ENCODE results near the gene FAM219B. TPM values are rescaled to one million over a fixed set of nuclear protein-coding genes. Genes with fewer than 3 reads are reported as not detected.
A peak's percentile ranks its signal among the peaks of the same experiment; 100 is the strongest.
"Not testable (repeated sequence)": the region's sequence is repeated elsewhere in the genome, so short reads cannot be mapped to it uniquely, and the experiment has no call there.

Gene FAM219B
- total and polyA plus RNA-seq, 4 donors, result 67.0 to 105 (median 77.6) TPM

GRCh38 chr15:74935193-74935592 is 28.5 kb upstream of the FAM219B start:
- Histone ChIP-seq H3K36me3 (ENCODE audit: control insufficient read depth, insufficient read depth, low read length) (peaks cover 12% of the 10 kb centered on the region), H3K4me1 (ENCODE audit: control insufficient read depth, insufficient read depth, low read length) (peaks cover 11% of the 10 kb centered on the region)
- not testable (repeated sequence) for H3K27me3 ChIP-seq (ENCODE audit: control insufficient read depth, insufficient read depth, low read length); H3K9me3 ChIP-seq (ENCODE audit: control insufficient read depth, insufficient read depth, low read length); DNase-seq (ENCODE audit: low read depth in 4 of 6, low spot score in 6 of 6); H3K4me3 ChIP-seq (ENCODE audit: low read depth, low read length); H3K27ac ChIP-seq (ENCODE audit: low read depth, low read length)
- no CpG with 5 or more reads among the region's 3 CpGs for WGBS (ENCODE audit: insufficient coverage)

- no peak overlapping the region for H3K27ac ChIP-seq (ENCODE audit: low read depth, low read length)
- H3K27me3 ChIP-seq (ENCODE audit: control insufficient read depth, insufficient read depth, low read length), result no peaks in the 10 kb centered on the region
- no peak for DNase-seq (ENCODE audit: low read depth in 4 of 6, low spot score in 6 of 6)
- H3K36me3 ChIP-seq (ENCODE audit: control insufficient read depth, insufficient read depth, low read length), result peaks cover 23% of the 10 kb centered on the region
- no peaks in the 10 kb centered on the region for H3K9me3 ChIP-seq (ENCODE audit: control insufficient read depth, insufficient read depth, low read length)
- H3K4me3 ChIP-seq (ENCODE audit: low read depth, low read length), result no peak overlapping the region
- WGBS (ENCODE audit: insufficient coverage), result no CpG with 5 or more reads among the region's 2 CpGs
- H3K4me1 ChIP-seq (ENCODE audit: control insufficient read depth, insufficient read depth, low read length), result peaks cover 10% of the 10 kb centered on the region
These were observed 26.9 kb upstream of the FAM219B start for GRCh38 chr15:74933573-74933972.

- Histone ChIP-seq H3K36me3 (ENCODE audit: control insufficient read depth, insufficient read depth, low read length) (peaks cover 44% of the 10 kb centered on the region), H3K27ac (ENCODE audit: low read depth, low read length) (no peak overlapping the region), H3K9me3 (ENCODE audit: control insufficient read depth, insufficient read depth, low read length) (no peaks in the 10 kb centered on the region), H3K4me1 (ENCODE audit: control insufficient read depth, insufficient read depth, low read length) (no peaks in the 10 kb centered on the region), H3K4me3 (ENCODE audit: low read depth, low read length) (no peak overlapping the region), H3K27me3 (ENCODE audit: control insufficient read depth, insufficient read depth, low read length) (no peaks in the 10 kb centered on the region)
- no peak for DNase-seq (ENCODE audit: low read depth in 4 of 6, low spot score in 6 of 6)
- 97% methylated on average over 3 of the region's 5 CpGs for WGBS (ENCODE audit: insufficient coverage)
These were observed 22.1 kb upstream of the FAM219B start for GRCh38 chr15:74928771-74929198.

GRCh38 chr15:74924525-74924924 is 17.9 kb upstream of the FAM219B start:
- Histone ChIP-seq H3K36me3 (ENCODE audit: control insufficient read depth, insufficient read depth, low read length) (peaks cover 56% of the 10 kb centered on the region), H3K27me3 (ENCODE audit: control insufficient read depth, insufficient read depth, low read length) (no peaks in the 10 kb centered on the region), H3K4me1 (ENCODE audit: control insufficient read depth, insufficient read depth, low read length) (no peaks in the 10 kb centered on the region), H3K4me3 (ENCODE audit: low read depth, low read length) (no peak overlapping the region), H3K27ac (ENCODE audit: low read depth, low read length) (no peak overlapping the region), H3K9me3 (ENCODE audit: control insufficient read depth, insufficient read depth, low read length) (no peaks in the 10 kb centered on the region)
- WGBS (ENCODE audit: insufficient coverage), result no CpG with 5 or more reads among the region's 3 CpGs
- no peak for DNase-seq (ENCODE audit: low read depth in 4 of 6, low spot score in 6 of 6)

- no peaks in the 10 kb centered on the region for H3K4me1 ChIP-seq (ENCODE audit: control insufficient read depth, insufficient read depth, low read length)
- no peaks in the 10 kb centered on the region for H3K9me3 ChIP-seq (ENCODE audit: control insufficient read depth, insufficient read depth, low read length)
- no peak overlapping the region for H3K27ac ChIP-seq (ENCODE audit: low read depth, low read length)
- 85% methylated on average over 7 of the region's 8 CpGs for WGBS (ENCODE audit: insufficient coverage)
- no peaks in the 10 kb centered on the region for H3K27me3 ChIP-seq (ENCODE audit: control insufficient read depth, insufficient read depth, low read length)
- DNase-seq (ENCODE audit: low read depth in 4 of 6, low spot score in 6 of 6), result no peak
- peaks cover 67% of the 10 kb centered on the region for H3K36me3 ChIP-seq (ENCODE audit: control insufficient read depth, insufficient read depth, low read length)
- H3K4me3 ChIP-seq (ENCODE audit: low read depth, low read length), result no peak overlapping the region
These were observed 13.8 kb upstream of the FAM219B start for GRCh38 chr15:74920456-74920855.

- H3K27ac ChIP-seq (ENCODE audit: low read depth, low read length), result no peak overlapping the region
- 100% methylated on average over 5 of the region's 6 CpGs for WGBS (ENCODE audit: insufficient coverage)
These were observed 11.0 kb upstream of the FAM219B start for GRCh38 chr15:74917676-74918075.

GRCh38 chr15:74913799-74914198 is 7.1 kb upstream of the FAM219B start:
- not testable (repeated sequence) for H3K9me3 ChIP-seq (ENCODE audit: control insufficient read depth, insufficient read depth, low read length); H3K27ac ChIP-seq (ENCODE audit: low read depth, low read length); H3K4me1 ChIP-seq (ENCODE audit: control insufficient read depth, insufficient read depth, low read length); H3K27me3 ChIP-seq (ENCODE audit: control insufficient read depth, insufficient read depth, low read length); H3K4me3 ChIP-seq (ENCODE audit: low read depth, low read length); DNase-seq (ENCODE audit: low read depth in 4 of 6, low spot score in 6 of 6)
- 100% methylated on average over 3 of the region's 8 CpGs for WGBS (ENCODE audit: insufficient coverage)
- H3K36me3 ChIP-seq (ENCODE audit: control insufficient read depth, insufficient read depth, low read length), result peaks cover 61% of the 10 kb centered on the region

More at GRCh38 chr15:74917676-74918075, 11.0 kb upstream of the FAM219B start:
- Histone ChIP-seq H3K4me1 (ENCODE audit: control insufficient read depth, insufficient read depth, low read length) (no peaks in the 10 kb centered on the region), H3K36me3 (ENCODE audit: control insufficient read depth, insufficient read depth, low read length) (peaks cover 70% of the 10 kb centered on the region), H3K27me3 (ENCODE audit: control insufficient read depth, insufficient read depth, low read length) (no peaks in the 10 kb centered on the region), H3K9me3 (ENCODE audit: control insufficient read depth, insufficient read depth, low read length) (no peaks in the 10 kb centered on the region), H3K4me3 (ENCODE audit: low read depth, low read length) (no peak overlapping the region)
- DNase-seq (ENCODE audit: low read depth in 4 of 6, low spot score in 6 of 6), result no peak

GRCh38 chr15:74913041-74913440 is 6.4 kb upstream of the FAM219B start:
- Histone ChIP-seq H3K9me3 (ENCODE audit: control insufficient read depth, insufficient read depth, low read length) (no peaks in the 10 kb centered on the region), H3K27me3 (ENCODE audit: control insufficient read depth, insufficient read depth, low read length) (no peaks in the 10 kb centered on the region), H3K4me1 (ENCODE audit: control insufficient read depth, insufficient read depth, low read length) (no peaks in the 10 kb centered on the region), H3K36me3 (ENCODE audit: control insufficient read depth, insufficient read depth, low read length) (peaks cover 58% of the 10 kb centered on the region), H3K4me3 (ENCODE audit: low read depth, low read length) (no peak overlapping the region), H3K27ac (ENCODE audit: low read depth, low read length) (no peak overlapping the region)
- WGBS (ENCODE audit: insufficient coverage), result 95% methylated on average over 9 of the region's 9 CpGs
- DNase-seq (ENCODE audit: low read depth in 4 of 6, low spot score in 6 of 6), result no peak

- Histone ChIP-seq H3K27ac (ENCODE audit: low read depth, low read length) (no peak overlapping the region), H3K36me3 (ENCODE audit: control insufficient read depth, insufficient read depth, low read length) (peaks cover 35% of the 10 kb centered on the region), H3K4me1 (ENCODE audit: control insufficient read depth, insufficient read depth, low read length) (peaks cover 25% of the 10 kb centered on the region), H3K27me3 (ENCODE audit: control insufficient read depth, insufficient read depth, low read length) (no peaks in the 10 kb centered on the region), H3K9me3 (ENCODE audit: control insufficient read depth, insufficient read depth, low read length) (no peaks in the 10 kb centered on the region), H3K4me3 (ENCODE audit: low read depth, low read length) (no peak overlapping the region)
- no peak for DNase-seq (ENCODE audit: low read depth in 4 of 6, low spot score in 6 of 6)
- WGBS (ENCODE audit: insufficient coverage), result 100% methylated on average over 4 of the region's 4 CpGs
These were observed 2.0 kb upstream of the FAM219B start for GRCh38 chr15:74908635-74909034.

GRCh38 chr15:74907163-74907870 is 666 bp upstream of the FAM219B start:
- peaks cover 25% of the 10 kb centered on the region for H3K4me1 ChIP-seq (ENCODE audit: control insufficient read depth, insufficient read depth, low read length)
- DNase-seq (ENCODE audit: low read depth in 4 of 6, low spot score in 6 of 6), result no peak
- 38% methylated on average over 4 of the region's 8 CpGs for WGBS (ENCODE audit: insufficient coverage)
- H3K27ac ChIP-seq (ENCODE audit: low read depth, low read length), result peak overlapping the region; percentile 94
- peak overlapping the region; percentile 89 for H3K4me3 ChIP-seq (ENCODE audit: low read depth, low read length)
- no peaks in the 10 kb centered on the region for H3K9me3 ChIP-seq (ENCODE audit: control insufficient read depth, insufficient read depth, low read length)
- H3K36me3 ChIP-seq (ENCODE audit: control insufficient read depth, insufficient read depth, low read length), result peaks cover 38% of the 10 kb centered on the region
- H3K27me3 ChIP-seq (ENCODE audit: control insufficient read depth, insufficient read depth, low read length), result no peaks in the 10 kb centered on the region
